ENCODE measurements around the gene ARHGEF26.
A peak's percentile ranks its signal among the peaks of the same experiment; 100 is the strongest.

ARHGEF26 gene

GRCh38 chr3:154095832-154096421, 25.3 kb upstream of the ARHGEF26 start:
- peaks cover 0 to 4% of the 10 kb centered on the region in 2 donors for H3K4me1 ChIP-seq (ENCODE audit: control insufficient read depth in 1 of 2, insufficient read depth in 2 of 2, low read length in 2 of 2)
- H3K27me3 ChIP-seq (ENCODE audit: low read depth, low read length) = no peaks in the 10 kb centered on the region
- H3K27ac ChIP-seq (ENCODE audit: low read length) = no peak overlapping the region
- H3K36me3 ChIP-seq (ENCODE audit: control insufficient read depth in 1 of 2, insufficient read depth in 2 of 2, low read length in 2 of 2) = no peaks in the 10 kb centered on the region
- no peak overlapping the region for H3K4me3 ChIP-seq (ENCODE audit: low read depth in 1 of 2, low read length in 2 of 2)
- no peaks in the 10 kb centered on the region for H3K9me3 ChIP-seq (ENCODE audit: control insufficient read depth in 1 of 2, low read length in 2 of 2)

- H3K4me1 ChIP-seq (ENCODE audit: control insufficient read depth in 1 of 2, insufficient read depth in 2 of 2, low read length in 2 of 2) = peaks cover 0 to 4% of the 10 kb centered on the region in 2 donors
- no peaks in the 10 kb centered on the region for H3K9me3 ChIP-seq (ENCODE audit: control insufficient read depth in 1 of 2, low read length in 2 of 2)
- H3K36me3 ChIP-seq (ENCODE audit: control insufficient read depth in 1 of 2, insufficient read depth in 2 of 2, low read length in 2 of 2) = no peaks in the 10 kb centered on the region
- no peak overlapping the region for H3K27ac ChIP-seq (ENCODE audit: low read length)
- H3K4me3 ChIP-seq (ENCODE audit: low read depth in 1 of 2, low read length in 2 of 2) = no peak overlapping the region
- no peaks in the 10 kb centered on the region for H3K27me3 ChIP-seq (ENCODE audit: low read depth, low read length)
These were observed 22.8 kb upstream of the ARHGEF26 start for GRCh38 chr3:154098376-154098775.

GRCh38 chr3:154100556-154100955, 20.6 kb upstream of the ARHGEF26 start:
- H3K27me3 ChIP-seq (ENCODE audit: low read depth, low read length) = no peaks in the 10 kb centered on the region
- peaks cover 0 to 8% of the 10 kb centered on the region in 2 donors for H3K4me1 ChIP-seq (ENCODE audit: control insufficient read depth in 1 of 2, insufficient read depth in 2 of 2, low read length in 2 of 2)
- no peaks in the 10 kb centered on the region for H3K36me3 ChIP-seq (ENCODE audit: control insufficient read depth in 1 of 2, insufficient read depth in 2 of 2, low read length in 2 of 2)
- H3K27ac ChIP-seq (ENCODE audit: low read length) = no peak overlapping the region
- H3K9me3 ChIP-seq (ENCODE audit: control insufficient read depth in 1 of 2, low read length in 2 of 2) = no peaks in the 10 kb centered on the region
- no peak overlapping the region for H3K4me3 ChIP-seq (ENCODE audit: low read depth in 1 of 2, low read length in 2 of 2)

GRCh38 chr3:154101250-154101649, 19.9 kb upstream of the ARHGEF26 start:
- Histone ChIP-seq H3K9me3 (ENCODE audit: control insufficient read depth in 1 of 2, low read length in 2 of 2) (no peaks in the 10 kb centered on the region), H3K4me1 (ENCODE audit: control insufficient read depth in 1 of 2, insufficient read depth in 2 of 2, low read length in 2 of 2) (peaks cover 0 to 8% of the 10 kb centered on the region in 2 donors), H3K36me3 (ENCODE audit: control insufficient read depth in 1 of 2, insufficient read depth in 2 of 2, low read length in 2 of 2) (no peaks in the 10 kb centered on the region), H3K27me3 (ENCODE audit: low read depth, low read length) (no peaks in the 10 kb centered on the region), H3K27ac (ENCODE audit: low read length) (no peak overlapping the region), H3K4me3 (ENCODE audit: low read depth in 1 of 2, low read length in 2 of 2) (no peak overlapping the region)

GRCh38 chr3:154102225-154102624, 19.0 kb upstream of the ARHGEF26 start:
- Histone ChIP-seq H3K36me3 (ENCODE audit: control insufficient read depth in 1 of 2, insufficient read depth in 2 of 2, low read length in 2 of 2) (no peaks in the 10 kb centered on the region), H3K4me3 (ENCODE audit: low read depth in 1 of 2, low read length in 2 of 2) (no peak overlapping the region), H3K9me3 (ENCODE audit: control insufficient read depth in 1 of 2, low read length in 2 of 2) (no peaks in the 10 kb centered on the region), H3K27ac (ENCODE audit: low read length) (no peak overlapping the region), H3K4me1 (ENCODE audit: control insufficient read depth in 1 of 2, insufficient read depth in 2 of 2, low read length in 2 of 2) (peaks cover 0 to 8% of the 10 kb centered on the region in 2 donors), H3K27me3 (ENCODE audit: low read depth, low read length) (no peaks in the 10 kb centered on the region)

- H3K27ac ChIP-seq (ENCODE audit: low read length) = peak overlapping the region; percentile 8
- H3K4me1 ChIP-seq (ENCODE audit: control insufficient read depth in 1 of 2, insufficient read depth in 2 of 2, low read length in 2 of 2) = peaks cover 0 to 4% of the 10 kb centered on the region in 2 donors
- H3K4me3 ChIP-seq (ENCODE audit: low read depth in 1 of 2, low read length in 2 of 2) = no peak overlapping the region
- H3K9me3 ChIP-seq (ENCODE audit: control insufficient read depth in 1 of 2, low read length in 2 of 2) = no peaks in the 10 kb centered on the region
- no peaks in the 10 kb centered on the region for H3K27me3 ChIP-seq (ENCODE audit: low read depth, low read length)
- H3K36me3 ChIP-seq (ENCODE audit: control insufficient read depth in 1 of 2, insufficient read depth in 2 of 2, low read length in 2 of 2) = no peaks in the 10 kb centered on the region
These were observed 15.8 kb upstream of the ARHGEF26 start for GRCh38 chr3:154105218-154105975.

GRCh38 chr3:154111365-154111935, 9.7 kb upstream of the ARHGEF26 start:
- Histone ChIP-seq H3K36me3 (ENCODE audit: control insufficient read depth in 1 of 2, insufficient read depth in 2 of 2, low read length in 2 of 2) (no peaks in the 10 kb centered on the region), H3K4me3 (ENCODE audit: low read depth in 1 of 2, low read length in 2 of 2) (no peak overlapping the region), H3K9me3 (ENCODE audit: control insufficient read depth in 1 of 2, low read length in 2 of 2) (no peaks in the 10 kb centered on the region), H3K4me1 (ENCODE audit: control insufficient read depth in 1 of 2, insufficient read depth in 2 of 2, low read length in 2 of 2) (peaks cover 0 to 5% of the 10 kb centered on the region in 2 donors), H3K27me3 (ENCODE audit: low read depth, low read length) (no peaks in the 10 kb centered on the region), H3K27ac (ENCODE audit: low read length) (no peak overlapping the region)

- Histone ChIP-seq H3K36me3 (ENCODE audit: control insufficient read depth in 1 of 2, insufficient read depth in 2 of 2, low read length in 2 of 2) (no peaks in the 10 kb centered on the region), H3K27me3 (ENCODE audit: low read depth, low read length) (no peaks in the 10 kb centered on the region), H3K4me3 (ENCODE audit: low read depth in 1 of 2, low read length in 2 of 2) (no peak overlapping the region), H3K27ac (ENCODE audit: low read length) (no peak overlapping the region), H3K9me3 (ENCODE audit: control insufficient read depth in 1 of 2, low read length in 2 of 2) (no peaks in the 10 kb centered on the region), H3K4me1 (ENCODE audit: control insufficient read depth in 1 of 2, insufficient read depth in 2 of 2, low read length in 2 of 2) (peaks cover 0 to 5% of the 10 kb centered on the region in 2 donors)
These were observed 8.9 kb upstream of the ARHGEF26 start for GRCh38 chr3:154112146-154112852.

- Histone ChIP-seq H3K27ac (ENCODE audit: low read length) (no peak overlapping the region), H3K27me3 (ENCODE audit: low read depth, low read length) (no peaks in the 10 kb centered on the region)
These were observed 7.6 kb upstream of the ARHGEF26 start for GRCh38 chr3:154113609-154114008.

GRCh38 chr3:154115332-154115731, 5.9 kb upstream of the ARHGEF26 start:
- no peak overlapping the region for H3K27ac ChIP-seq (ENCODE audit: low read length)

More at GRCh38 chr3:154113609-154114008, 7.6 kb upstream of the ARHGEF26 start:
- Histone ChIP-seq H3K9me3 (ENCODE audit: control insufficient read depth in 1 of 2, low read length in 2 of 2) (no peaks in the 10 kb centered on the region), H3K4me3 (ENCODE audit: low read depth in 1 of 2, low read length in 2 of 2) (no peak overlapping the region), H3K4me1 (ENCODE audit: control insufficient read depth in 1 of 2, insufficient read depth in 2 of 2, low read length in 2 of 2) (peaks cover 0 to 5% of the 10 kb centered on the region in 2 donors), H3K36me3 (ENCODE audit: control insufficient read depth in 1 of 2, insufficient read depth in 2 of 2, low read length in 2 of 2) (no peaks in the 10 kb centered on the region)

GRCh38 chr3:154119951-154120350, 1.2 kb upstream of the ARHGEF26 start:
- Histone ChIP-seq H3K4me3 (ENCODE audit: low read depth in 1 of 2, low read length in 2 of 2) (peak overlapping the region in 1 of 2 donors; percentile 39), H3K4me1 (ENCODE audit: control insufficient read depth in 1 of 2, insufficient read depth in 2 of 2, low read length in 2 of 2) (peaks cover 0 to 9% of the 10 kb centered on the region in 2 donors), H3K36me3 (ENCODE audit: control insufficient read depth in 1 of 2, insufficient read depth in 2 of 2, low read length in 2 of 2) (no peaks in the 10 kb centered on the region), H3K27me3 (ENCODE audit: low read depth, low read length) (no peaks in the 10 kb centered on the region), H3K9me3 (ENCODE audit: control insufficient read depth in 1 of 2, low read length in 2 of 2) (no peaks in the 10 kb centered on the region), H3K27ac (ENCODE audit: low read length) (no peak overlapping the region)

More at GRCh38 chr3:154115332-154115731, 5.9 kb upstream of the ARHGEF26 start:
- no peaks in the 10 kb centered on the region for H3K9me3 ChIP-seq (ENCODE audit: control insufficient read depth in 1 of 2, low read length in 2 of 2)
- no peaks in the 10 kb centered on the region for H3K36me3 ChIP-seq (ENCODE audit: control insufficient read depth in 1 of 2, insufficient read depth in 2 of 2, low read length in 2 of 2)
- H3K4me1 ChIP-seq (ENCODE audit: control insufficient read depth in 1 of 2, insufficient read depth in 2 of 2, low read length in 2 of 2) = peaks cover 0 to 10% of the 10 kb centered on the region in 2 donors
- no peak overlapping the region for H3K4me3 ChIP-seq (ENCODE audit: low read depth in 1 of 2, low read length in 2 of 2)
- no peaks in the 10 kb centered on the region for H3K27me3 ChIP-seq (ENCODE audit: low read depth, low read length)

Data from muscle layer of duodenum (tissue), 2 donors.